Measurements from ENCODE around the gene CIDEA. TPM values are rescaled to one million over a fixed set of nuclear protein-coding genes. Genes with fewer than 3 reads are reported as not detected.

CIDEA gene
- total and polyA plus RNA-seq, 7 donors = 0.38 to 2.7 (median 0.72) TPM; not detected in 3

- Histone ChIP-seq H3K36me3 (ENCODE audit: insufficient read depth in 1 of 2, low read depth in 1 of 2) (no peaks in the 10 kb centered on the region), H3K27ac (no peak overlapping the region), H3K27me3 (ENCODE audit: insufficient read depth in 3 of 3, low read length in 2 of 3) (peaks cover 0 to 31% (median 5%) of the 10 kb centered on the region in 3 donors), H3K9me3 (no peaks in the 10 kb centered on the region), H3K4me1 (peaks cover 15% of the 10 kb centered on the region), H3K4me3 (no peak overlapping the region)
- 88 to 92% (median 90%) methylated on average over 14 of the region's 14 CpGs for WGBS, 3 donors
- intact Hi-C loops (cut with DNase I) = no loop called here
- no peak for ATAC-seq
- TF ChIP-seq, protein P1, sequence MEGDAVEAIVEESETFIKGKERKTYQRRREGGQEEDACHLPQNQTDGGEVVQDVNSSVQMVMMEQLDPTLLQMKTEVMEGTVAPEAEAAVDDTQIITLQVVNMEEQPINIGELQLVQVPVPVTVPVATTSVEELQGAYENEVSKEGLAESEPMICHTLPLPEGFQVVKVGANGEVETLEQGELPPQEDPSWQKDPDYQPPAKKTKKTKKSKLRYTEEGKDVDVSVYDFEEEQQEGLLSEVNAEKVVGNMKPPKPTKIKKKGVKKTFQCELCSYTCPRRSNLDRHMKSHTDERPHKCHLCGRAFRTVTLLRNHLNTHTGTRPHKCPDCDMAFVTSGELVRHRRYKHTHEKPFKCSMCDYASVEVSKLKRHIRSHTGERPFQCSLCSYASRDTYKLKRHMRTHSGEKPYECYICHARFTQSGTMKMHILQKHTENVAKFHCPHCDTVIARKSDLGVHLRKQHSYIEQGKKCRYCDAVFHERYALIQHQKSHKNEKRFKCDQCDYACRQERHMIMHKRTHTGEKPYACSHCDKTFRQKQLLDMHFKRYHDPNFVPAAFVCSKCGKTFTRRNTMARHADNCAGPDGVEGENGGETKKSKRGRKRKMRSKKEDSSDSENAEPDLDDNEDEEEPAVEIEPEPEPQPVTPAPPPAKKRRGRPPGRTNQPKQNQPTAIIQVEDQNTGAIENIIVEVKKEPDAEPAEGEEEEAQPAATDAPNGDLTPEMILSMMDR (IDR thresholded peaks at IDR 0.05) = no peak
- DNase-seq = no peak
These were observed 37.5 kb downstream of the CIDEA start for GRCh38 chr18:12291690-12292089.

DNA sequence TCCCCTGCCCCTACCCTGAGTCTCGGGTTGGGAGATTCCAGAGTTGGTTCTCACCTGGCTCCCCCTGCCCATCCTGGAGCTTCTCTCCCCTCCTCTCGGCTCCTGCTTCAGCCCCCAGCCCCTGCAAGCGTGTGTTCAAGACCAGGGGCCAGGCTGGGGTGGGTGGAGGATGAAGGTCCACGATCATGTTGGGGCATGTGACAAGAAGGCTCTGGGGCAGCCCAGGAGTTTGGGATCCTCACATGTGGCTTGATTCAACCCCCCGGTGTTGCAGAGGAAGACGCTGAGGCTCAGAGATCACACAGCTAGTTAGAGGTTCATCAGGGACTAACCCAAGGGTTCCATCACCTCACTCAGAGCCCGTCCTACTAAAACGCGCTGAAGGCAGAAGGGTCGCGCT is 39.7 kb downstream of the CIDEA start:
- H3K27ac ChIP-seq = no peak overlapping the region
- DNase-seq = no peak
- H3K27me3 ChIP-seq (ENCODE audit: insufficient read depth in 3 of 3, low read length in 2 of 3) = peaks cover 0 to 19% (median 1%) of the 10 kb centered on the region in 3 donors
- H3K9me3 ChIP-seq = no peaks in the 10 kb centered on the region
- peaks cover 2% of the 10 kb centered on the region for H3K4me1 ChIP-seq
- TF ChIP-seq, protein P1 (IDR thresholded peaks at IDR 0.05) = no peak
- H3K36me3 ChIP-seq (ENCODE audit: insufficient read depth in 1 of 2, low read depth in 1 of 2) = no peaks in the 10 kb centered on the region
- intact Hi-C loops (cut with DNase I) = no loop called here
- WGBS, 3 donors = 63 to 69% (median 65%) methylated on average over 10 to 11 of the region's 11 CpGs
- ATAC-seq = no peak
- no peak overlapping the region for H3K4me3 ChIP-seq

DNA sequence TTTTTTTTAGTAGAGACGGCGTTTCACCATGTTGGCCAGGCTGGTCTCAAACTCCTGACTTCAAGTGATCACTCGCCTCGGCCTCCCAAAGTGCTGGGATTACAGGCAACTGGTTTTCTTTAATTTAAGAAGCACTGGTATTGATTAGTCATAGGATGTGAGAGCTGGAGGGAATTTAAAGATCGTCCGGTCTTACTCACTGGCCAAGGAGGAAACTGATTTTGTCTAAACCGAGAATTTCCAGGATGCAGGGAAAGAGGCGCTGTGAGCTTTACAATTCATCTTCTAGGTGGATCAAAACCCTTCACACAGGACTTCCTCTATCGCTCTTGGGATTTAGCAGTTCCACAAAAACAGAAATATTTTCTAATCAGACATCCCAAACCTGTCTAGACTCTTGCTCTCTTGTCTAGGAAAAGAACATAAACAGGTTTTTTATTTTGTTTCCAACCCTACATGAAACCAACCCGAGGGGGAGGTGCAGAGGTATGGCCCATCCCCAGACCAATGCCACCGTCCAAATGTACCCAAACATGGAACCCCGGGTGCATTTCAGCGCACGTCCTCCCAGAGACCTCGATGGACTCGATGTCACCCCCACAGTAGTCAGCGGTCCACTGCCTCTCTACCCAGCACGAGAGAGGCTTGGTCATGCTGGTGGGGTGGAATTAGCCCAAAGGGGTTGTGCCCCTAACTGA is 41.4 kb downstream of the CIDEA start:
- intact Hi-C loops (cut with DNase I) = no loop called here
- ATAC-seq (no peak), DNase-seq (no peak)
- Histone ChIP-seq H3K27ac (no peak overlapping the region), H3K27me3 (ENCODE audit: insufficient read depth in 3 of 3, low read length in 2 of 3) (peaks cover 0 to 5% (median 0%) of the 10 kb centered on the region in 3 donors), H3K9me3 (no peaks in the 10 kb centered on the region), H3K4me3 (no peak overlapping the region), H3K4me1 (no peaks in the 10 kb centered on the region), H3K36me3 (ENCODE audit: insufficient read depth in 1 of 2, low read depth in 1 of 2) (no peaks in the 10 kb centered on the region)
- 89 to 91% (median 90%) methylated on average over 18 of the region's 18 CpGs for WGBS, 3 donors
- TF ChIP-seq, protein P1 (IDR thresholded peaks at IDR 0.05) = no peak

- intact Hi-C loops (cut with DNase I) = no loop called here
- no peaks in the 10 kb centered on the region for H3K9me3 ChIP-seq
- no peak overlapping the region for H3K27ac ChIP-seq
- H3K4me1 ChIP-seq = no peaks in the 10 kb centered on the region
- H3K27me3 ChIP-seq (ENCODE audit: insufficient read depth in 3 of 3, low read length in 2 of 3) = peaks cover 0 to 3% (median 0%) of the 10 kb centered on the region in 3 donors
- H3K36me3 ChIP-seq (ENCODE audit: insufficient read depth in 1 of 2, low read depth in 1 of 2) = no peaks in the 10 kb centered on the region
- WGBS, 3 donors = 98 to 100% (median 99%) methylated on average over 3 of the region's 3 CpGs
- no peak overlapping the region for H3K4me3 ChIP-seq
- ATAC-seq = no peak
- TF ChIP-seq, protein P1 (IDR thresholded peaks at IDR 0.05) = no peak
- no peak for DNase-seq
These were observed 41.9 kb downstream of the CIDEA start for GRCh38 chr18:12296087-12296403.

DNA sequence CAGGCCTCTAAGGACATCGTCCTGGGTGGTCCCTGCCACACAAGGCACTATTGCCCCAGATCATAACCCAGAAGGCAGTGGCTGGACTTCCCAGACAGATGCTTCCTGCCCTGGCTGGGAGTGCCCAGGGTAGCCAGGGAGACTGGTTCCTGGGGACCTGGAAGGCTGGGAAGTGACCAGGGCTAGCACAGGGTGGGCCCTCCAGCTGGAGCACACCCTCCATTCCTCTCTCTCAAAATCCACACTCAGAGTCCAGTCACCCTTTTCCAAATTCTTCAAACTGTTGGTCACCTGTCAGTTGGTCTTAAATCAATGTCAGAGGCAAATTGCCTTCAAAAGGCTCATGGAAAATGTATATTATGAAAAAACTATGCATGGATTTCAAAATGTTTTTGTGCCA is 42.3 kb downstream of the CIDEA start:
- TF ChIP-seq, protein P1 (IDR thresholded peaks at IDR 0.05) = no peak
- no peak overlapping the region for H3K4me3 ChIP-seq
- ATAC-seq (no peak), DNase-seq (no peak)
- WGBS, 3 donors = 64 to 76% (median 67%) methylated on average over 1 of the region's 1 CpG
- H3K9me3 ChIP-seq = no peaks in the 10 kb centered on the region
- no peaks in the 10 kb centered on the region for H3K4me1 ChIP-seq
- H3K27ac ChIP-seq = no peak overlapping the region
- H3K36me3 ChIP-seq (ENCODE audit: insufficient read depth in 1 of 2, low read depth in 1 of 2) = no peaks in the 10 kb centered on the region
- intact Hi-C loops (cut with DNase I) = no loop called here
- H3K27me3 ChIP-seq (ENCODE audit: insufficient read depth in 3 of 3, low read length in 2 of 3) = no peaks in the 10 kb centered on the region

Measured in psoas muscle (tissue), 8 donors.